Measurements from ENCODE around the gene ZNF292.
"Not testable (repeated sequence)": the region's sequence is repeated elsewhere in the genome, so short reads cannot be mapped to it uniquely, and the experiment has no call there.

The ZNF292 gene

GRCh38 chr6:87180105-87180728 lies 24.9 kb downstream of the ZNF292 start:
- Histone ChIP-seq H3K9me3 (ENCODE audit: control insufficient read depth, insufficient read depth, low read length) (no peaks in the 10 kb centered on the region), H3K9ac (ENCODE audit: low read depth, low read length) (no peak overlapping the region), H3K4me1 (ENCODE audit: insufficient read depth, low read length) (peaks cover 25% of the 10 kb centered on the region), H3K36me3 (ENCODE audit: insufficient read depth, low read length) (no peaks in the 10 kb centered on the region)

- Histone ChIP-seq H3K9me3 (ENCODE audit: control insufficient read depth, insufficient read depth, low read length) (no peaks in the 10 kb centered on the region), H3K4me1 (ENCODE audit: insufficient read depth, low read length) (peaks cover 25% of the 10 kb centered on the region), H3K36me3 (ENCODE audit: insufficient read depth, low read length) (no peaks in the 10 kb centered on the region), H3K9ac (ENCODE audit: low read depth, low read length) (no peak overlapping the region)
These were observed 26.5 kb downstream of the ZNF292 start for GRCh38 chr6:87181903-87182302.

- Histone ChIP-seq H3K9ac (ENCODE audit: low read depth, low read length) (no peak overlapping the region), H3K9me3 (ENCODE audit: control insufficient read depth, insufficient read depth, low read length) (no peaks in the 10 kb centered on the region), H3K4me1 (ENCODE audit: insufficient read depth, low read length) (peaks cover 25% of the 10 kb centered on the region), H3K36me3 (ENCODE audit: insufficient read depth, low read length) (no peaks in the 10 kb centered on the region)
These were observed 27.0 kb downstream of the ZNF292 start for GRCh38 chr6:87182321-87182720.

- Histone ChIP-seq H3K9ac (ENCODE audit: low read depth, low read length) (no peak overlapping the region), H3K9me3 (ENCODE audit: control insufficient read depth, insufficient read depth, low read length) (no peaks in the 10 kb centered on the region), H3K36me3 (ENCODE audit: insufficient read depth, low read length) (no peaks in the 10 kb centered on the region), H3K4me1 (ENCODE audit: insufficient read depth, low read length) (peaks cover 25% of the 10 kb centered on the region)
These were observed 27.6 kb downstream of the ZNF292 start for GRCh38 chr6:87182940-87183339.

- no peak overlapping the region for H3K9ac ChIP-seq (ENCODE audit: low read depth, low read length)
- H3K9me3 ChIP-seq (ENCODE audit: control insufficient read depth, insufficient read depth, low read length): no peaks in the 10 kb centered on the region
- H3K4me1 ChIP-seq (ENCODE audit: insufficient read depth, low read length): peaks cover 22% of the 10 kb centered on the region
- no peaks in the 10 kb centered on the region for H3K36me3 ChIP-seq (ENCODE audit: insufficient read depth, low read length)
These were observed 28.3 kb downstream of the ZNF292 start for GRCh38 chr6:87183687-87184086.

GRCh38 chr6:87184762-87185250 lies 29.4 kb downstream of the ZNF292 start:
- no peaks in the 10 kb centered on the region for H3K9me3 ChIP-seq (ENCODE audit: control insufficient read depth, insufficient read depth, low read length)
- no peak overlapping the region for H3K9ac ChIP-seq (ENCODE audit: low read depth, low read length)
- peaks cover 14% of the 10 kb centered on the region for H3K4me1 ChIP-seq (ENCODE audit: insufficient read depth, low read length)
- no peaks in the 10 kb centered on the region for H3K36me3 ChIP-seq (ENCODE audit: insufficient read depth, low read length)

GRCh38 chr6:87196275-87196842 lies 41.0 kb downstream of the ZNF292 start:
- no peaks in the 10 kb centered on the region for H3K4me1 ChIP-seq (ENCODE audit: insufficient read depth, low read length)
- no peaks in the 10 kb centered on the region for H3K9me3 ChIP-seq (ENCODE audit: control insufficient read depth, insufficient read depth, low read length)
- no peak overlapping the region for H3K9ac ChIP-seq (ENCODE audit: low read depth, low read length)
- H3K36me3 ChIP-seq (ENCODE audit: insufficient read depth, low read length): no peaks in the 10 kb centered on the region

- Histone ChIP-seq H3K9me3 (ENCODE audit: control insufficient read depth, insufficient read depth, low read length) (no peaks in the 10 kb centered on the region), H3K36me3 (ENCODE audit: insufficient read depth, low read length) (no peaks in the 10 kb centered on the region), H3K4me1 (ENCODE audit: insufficient read depth, low read length) (no peaks in the 10 kb centered on the region), H3K9ac (ENCODE audit: low read depth, low read length) (no peak overlapping the region)
These were observed 42.2 kb downstream of the ZNF292 start for GRCh38 chr6:87197547-87197946.

GRCh38 chr6:87198022-87198810 lies 42.9 kb downstream of the ZNF292 start:
- not testable (repeated sequence) for H3K36me3 ChIP-seq (ENCODE audit: insufficient read depth, low read length); H3K9me3 ChIP-seq (ENCODE audit: control insufficient read depth, insufficient read depth, low read length); H3K9ac ChIP-seq (ENCODE audit: low read depth, low read length); H3K4me1 ChIP-seq (ENCODE audit: insufficient read depth, low read length)

GRCh38 chr6:87199787-87200186 lies 44.4 kb downstream of the ZNF292 start:
- no peaks in the 10 kb centered on the region for H3K9me3 ChIP-seq (ENCODE audit: control insufficient read depth, insufficient read depth, low read length)
- peaks cover 5% of the 10 kb centered on the region; the same call in 1 of the 2 replicates for H3K4me1 ChIP-seq (ENCODE audit: insufficient read depth, low read length)
- no peaks in the 10 kb centered on the region for H3K36me3 ChIP-seq (ENCODE audit: insufficient read depth, low read length)
- no peak overlapping the region for H3K9ac ChIP-seq (ENCODE audit: low read depth, low read length)

GRCh38 chr6:87200469-87201175 lies 45.3 kb downstream of the ZNF292 start:
- no peaks in the 10 kb centered on the region for H3K36me3 ChIP-seq (ENCODE audit: insufficient read depth, low read length)
- peaks cover 5% of the 10 kb centered on the region; the same call in 1 of the 2 replicates for H3K4me1 ChIP-seq (ENCODE audit: insufficient read depth, low read length)
- H3K9ac ChIP-seq (ENCODE audit: low read depth, low read length): no peak overlapping the region
- H3K9me3 ChIP-seq (ENCODE audit: control insufficient read depth, insufficient read depth, low read length): no peaks in the 10 kb centered on the region

- H3K4me1 ChIP-seq (ENCODE audit: insufficient read depth, low read length): peaks cover 6% of the 10 kb centered on the region; the same call in 1 of the 2 replicates
- no peaks in the 10 kb centered on the region for H3K9me3 ChIP-seq (ENCODE audit: control insufficient read depth, insufficient read depth, low read length)
- H3K36me3 ChIP-seq (ENCODE audit: insufficient read depth, low read length): no peaks in the 10 kb centered on the region
- no peak overlapping the region for H3K9ac ChIP-seq (ENCODE audit: low read depth, low read length)
These were observed 48.2 kb downstream of the ZNF292 start for GRCh38 chr6:87203448-87204023.

GRCh38 chr6:87209812-87210211 lies 54.4 kb downstream of the ZNF292 start:
- Histone ChIP-seq H3K9me3 (ENCODE audit: control insufficient read depth, insufficient read depth, low read length) (no peaks in the 10 kb centered on the region), H3K4me1 (ENCODE audit: insufficient read depth, low read length) (peaks cover 41% of the 10 kb centered on the region), H3K9ac (ENCODE audit: low read depth, low read length) (no peak overlapping the region), H3K36me3 (ENCODE audit: insufficient read depth, low read length) (no peaks in the 10 kb centered on the region)

- Histone ChIP-seq H3K36me3 (ENCODE audit: insufficient read depth, low read length) (no peaks in the 10 kb centered on the region), H3K4me1 (ENCODE audit: insufficient read depth, low read length) (peaks cover 41% of the 10 kb centered on the region), H3K9me3 (ENCODE audit: control insufficient read depth, insufficient read depth, low read length) (no peaks in the 10 kb centered on the region), H3K9ac (ENCODE audit: low read depth, low read length) (no peak overlapping the region)
These were observed 55.6 kb downstream of the ZNF292 start for GRCh38 chr6:87210979-87211378.
